DMS79 (cell line): ENCODE results near the gene C3orf52.
"Not testable (repeated sequence)": the region's sequence is repeated elsewhere in the genome, so short reads cannot be mapped to it uniquely, and the experiment has no call there.

Experiments used
- DNase-seq: peaks from one replicate; lab custom pipeline; 2025; lab: John Stamatoyannopoulos, UW

The C3orf52 gene

DNA sequence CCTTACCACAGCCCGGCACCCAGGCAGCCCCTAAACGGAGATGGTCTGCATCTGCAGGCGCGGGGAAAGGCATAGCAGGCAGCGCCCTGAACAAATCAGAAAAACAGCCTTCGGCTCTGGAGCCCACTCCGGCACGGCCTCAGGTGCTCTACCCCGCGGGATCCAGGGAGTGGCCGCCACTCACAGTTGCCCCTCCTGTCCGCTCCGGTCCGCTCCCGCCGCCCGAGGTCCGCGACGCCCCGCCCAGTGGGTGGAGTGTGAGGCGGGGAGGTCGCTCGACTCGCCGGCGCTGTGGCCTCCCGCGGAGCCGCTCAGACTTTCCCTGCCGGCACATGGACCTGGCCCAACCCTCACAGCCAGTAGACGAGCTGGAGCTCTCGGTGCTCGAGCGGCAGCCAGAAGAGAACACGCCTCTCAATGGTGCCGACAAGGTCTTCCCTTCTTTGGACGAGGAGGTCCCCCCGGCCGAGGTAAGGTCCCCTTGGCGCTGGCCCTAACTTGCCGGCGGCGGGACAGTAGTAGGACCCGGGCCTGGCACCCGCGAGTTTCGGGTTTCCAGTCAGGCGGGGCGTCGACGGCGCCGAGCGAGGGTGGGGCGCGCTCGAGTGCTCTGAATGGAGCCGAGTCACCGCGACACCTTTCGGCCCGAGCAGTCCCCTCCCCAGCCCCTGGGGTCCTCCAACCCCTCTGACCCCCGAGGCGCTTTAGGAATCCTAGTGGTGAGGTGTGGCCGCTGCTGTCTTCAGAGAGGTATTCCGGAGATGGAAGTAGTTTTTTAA, at the start of gene C3orf52:
C3orf52 (plus strand) TSS at position 314 of the 779 bp plus-strand sequence; CDS start at position 333, 19 bp downstream.
- DNase-seq: peak; percentile 25

DNA sequence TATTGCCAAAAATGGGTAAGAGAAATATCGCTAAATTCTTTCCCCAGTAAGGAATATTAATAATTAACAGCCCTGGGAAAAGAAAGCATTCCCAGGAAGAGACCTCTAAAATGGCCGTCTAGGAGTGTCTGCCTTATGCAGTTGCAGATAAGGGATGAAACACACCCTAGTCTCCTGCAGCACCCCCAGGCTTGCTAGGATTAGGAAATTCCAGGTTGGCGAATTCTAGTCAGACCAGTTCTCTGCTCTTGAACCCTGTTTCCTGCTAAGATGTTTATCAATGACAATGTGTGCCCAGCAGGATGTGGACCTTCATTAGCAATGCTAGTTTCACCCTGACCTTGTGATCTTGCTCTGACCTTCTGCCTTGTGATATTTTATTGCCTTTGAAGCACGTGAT, 49.0 kb upstream of the C3orf52 start:
- DNase-seq: not testable (repeated sequence)

DNA sequence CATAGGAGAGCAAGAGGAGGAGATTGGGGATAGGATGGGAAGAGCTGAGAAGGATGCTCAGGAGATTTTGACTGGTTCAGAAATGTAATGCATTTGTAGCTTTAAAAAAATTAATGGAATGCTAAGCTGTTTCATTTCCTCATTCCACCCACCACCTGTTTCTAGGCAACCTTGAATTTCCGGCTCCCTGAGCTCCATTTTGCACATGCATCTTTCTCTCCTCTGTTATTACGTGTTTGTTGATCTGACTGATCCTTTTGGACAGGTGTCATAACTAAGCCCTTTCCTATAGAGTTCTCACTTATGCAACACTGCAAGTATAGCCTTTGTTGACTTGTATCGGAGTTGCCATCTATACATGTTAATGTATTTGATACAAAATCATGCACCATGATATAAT, 47.3 kb upstream of the C3orf52 start:
- no peak for DNase-seq

GRCh38 chr3:112041321-112041720, 44.9 kb upstream of the C3orf52 start:
- no peak for DNase-seq

DNA sequence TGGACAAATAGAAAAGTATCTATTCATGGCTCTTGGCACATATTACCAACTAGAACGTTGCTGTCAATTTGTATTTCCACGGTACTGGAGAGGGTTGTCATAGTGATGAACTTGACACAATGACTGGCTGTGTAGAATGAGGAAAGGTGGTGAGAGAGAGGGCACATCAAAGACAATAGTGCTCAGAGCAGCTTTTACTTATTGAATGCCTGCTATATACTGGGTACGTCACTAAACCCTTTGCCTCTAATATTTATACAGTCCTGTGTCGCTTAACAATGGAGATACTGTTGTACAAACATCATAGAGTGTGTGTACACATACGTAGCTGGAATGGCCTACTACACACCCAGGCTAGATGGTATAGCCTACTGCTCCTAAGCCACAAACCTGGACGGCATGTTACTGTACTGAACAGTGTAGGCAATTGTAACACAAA, 43.3 kb upstream of the C3orf52 start:
- peak; percentile 6 for DNase-seq

GRCh38 chr3:112043621-112044201, 42.5 kb upstream of the C3orf52 start:
- DNase-seq: peak; percentile 68

GRCh38 chr3:112046599-112046998, 39.6 kb upstream of the C3orf52 start:
- DNase-seq: no peak

DNA sequence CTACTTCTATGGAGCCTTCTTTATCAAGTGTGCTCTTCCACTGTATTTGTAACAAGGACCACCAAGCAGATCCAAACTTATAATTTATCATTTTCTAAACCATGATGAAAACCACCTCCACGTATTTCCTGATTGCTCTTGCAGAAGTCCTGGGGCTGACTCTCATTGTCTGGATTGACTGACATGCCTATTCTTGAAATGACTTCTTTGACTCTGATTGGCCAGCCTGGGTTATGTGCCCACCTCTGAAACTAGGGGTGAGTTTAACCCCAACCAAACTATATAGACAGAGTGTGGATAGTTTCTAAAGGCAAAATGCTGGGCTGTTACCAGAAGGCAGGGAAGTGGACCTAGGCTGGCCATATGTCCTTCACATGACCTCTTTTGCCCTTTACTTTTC, 38.9 kb upstream of the C3orf52 start:
- DNase-seq: no peak

- DNase-seq: no peak
Observed at GRCh38 chr3:112048911-112049310, 37.3 kb upstream of the C3orf52 start.

DNA sequence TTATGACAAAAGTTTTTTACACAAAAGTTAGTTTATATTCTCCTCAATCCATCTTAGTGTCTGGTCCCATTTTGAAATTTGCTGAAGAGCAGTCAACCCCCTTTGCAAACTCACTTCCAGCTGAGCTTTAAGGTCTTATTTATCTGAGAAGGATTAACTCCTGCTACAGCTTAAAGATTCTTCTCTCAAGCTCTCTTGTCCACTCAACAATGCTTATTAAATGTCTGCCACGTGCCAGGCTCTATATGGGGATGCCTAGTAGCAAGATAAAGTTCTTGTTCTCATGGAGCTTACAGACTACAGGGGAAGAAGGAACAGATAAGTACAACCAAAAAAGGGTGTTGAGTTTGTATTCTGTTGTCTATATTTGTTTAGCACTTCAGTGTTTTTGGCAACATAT, 33.0 kb upstream of the C3orf52 start:
- DNase-seq: no peak

- DNase-seq: no peak
Observed at GRCh38 chr3:112056451-112056929, 29.7 kb upstream of the C3orf52 start.

- DNase-seq: no peak
Observed at GRCh38 chr3:112059497-112059896, 26.7 kb upstream of the C3orf52 start.

DNA sequence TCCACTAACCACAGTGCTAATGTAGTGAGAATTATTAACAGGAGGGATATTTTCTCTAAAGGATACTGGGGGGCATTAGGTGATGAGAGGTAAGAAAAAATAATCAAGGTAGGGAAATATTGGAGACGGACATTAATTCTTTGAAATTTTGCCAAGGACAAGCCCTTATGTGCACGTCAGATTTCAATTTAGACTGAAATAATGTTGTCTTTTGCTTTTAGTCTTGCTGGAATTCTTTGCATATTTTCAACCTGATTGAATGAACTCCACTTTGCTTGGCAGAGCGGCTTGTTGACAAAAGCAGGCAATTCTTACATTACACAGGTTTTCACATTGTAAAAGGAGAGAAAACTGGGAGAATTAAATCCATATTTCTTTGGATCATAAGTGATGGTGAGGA, 25.0 kb upstream of the C3orf52 start:
- no peak for DNase-seq

- not testable (repeated sequence) for DNase-seq
Observed at GRCh38 chr3:112072387-112073060, 13.7 kb upstream of the C3orf52 start.

- no peak for DNase-seq
Observed at GRCh38 chr3:112074006-112074405, 12.2 kb upstream of the C3orf52 start.

DNA sequence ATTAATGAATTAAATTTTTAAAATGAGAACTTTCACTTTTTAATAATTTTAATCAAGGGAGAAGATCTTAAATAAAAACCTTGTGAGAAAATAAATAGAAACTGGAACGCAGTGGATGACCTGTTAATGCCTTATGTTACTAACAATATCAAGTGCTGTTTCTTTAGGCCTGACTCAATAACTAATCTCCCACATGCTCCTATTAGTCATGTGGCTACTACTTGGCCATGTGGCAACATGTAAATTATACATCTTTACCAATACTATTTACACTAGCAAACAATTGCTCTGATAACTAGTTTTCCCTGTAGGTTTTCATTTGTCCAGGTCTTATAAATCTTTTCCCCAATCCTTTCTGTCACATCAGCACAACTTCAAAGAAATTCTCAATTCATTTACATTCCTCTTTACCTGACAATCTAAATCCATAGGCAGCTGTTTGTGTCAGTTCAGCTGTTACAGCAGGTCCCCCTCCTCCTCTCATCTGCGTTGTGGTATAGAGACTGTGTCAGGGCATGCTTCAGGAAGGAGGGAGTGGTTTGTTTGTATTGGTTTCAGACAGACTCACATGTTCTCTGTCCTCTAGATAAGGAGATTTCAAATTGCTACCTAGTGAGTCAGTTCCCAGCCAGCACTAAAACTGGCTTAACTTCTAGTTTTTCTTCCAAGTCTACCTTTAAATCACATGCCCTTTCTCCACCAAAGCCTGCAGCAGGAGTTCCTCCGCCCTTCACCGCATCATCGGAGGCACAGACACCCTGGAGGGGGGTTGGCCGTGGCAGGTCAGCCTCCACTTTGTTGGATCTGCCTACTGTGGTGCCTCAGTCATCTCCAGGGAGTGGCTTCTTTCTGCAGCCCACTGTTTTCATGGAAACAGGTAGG, 11.3 kb upstream of the C3orf52 start:
- DNase-seq: peak; percentile 14

GRCh38 chr3:112078125-112079083, 7.8 kb upstream of the C3orf52 start:
- DNase-seq: no peak

GRCh38 chr3:112083239-112083638, 3.0 kb upstream of the C3orf52 start:
- no peak for DNase-seq

DNA sequence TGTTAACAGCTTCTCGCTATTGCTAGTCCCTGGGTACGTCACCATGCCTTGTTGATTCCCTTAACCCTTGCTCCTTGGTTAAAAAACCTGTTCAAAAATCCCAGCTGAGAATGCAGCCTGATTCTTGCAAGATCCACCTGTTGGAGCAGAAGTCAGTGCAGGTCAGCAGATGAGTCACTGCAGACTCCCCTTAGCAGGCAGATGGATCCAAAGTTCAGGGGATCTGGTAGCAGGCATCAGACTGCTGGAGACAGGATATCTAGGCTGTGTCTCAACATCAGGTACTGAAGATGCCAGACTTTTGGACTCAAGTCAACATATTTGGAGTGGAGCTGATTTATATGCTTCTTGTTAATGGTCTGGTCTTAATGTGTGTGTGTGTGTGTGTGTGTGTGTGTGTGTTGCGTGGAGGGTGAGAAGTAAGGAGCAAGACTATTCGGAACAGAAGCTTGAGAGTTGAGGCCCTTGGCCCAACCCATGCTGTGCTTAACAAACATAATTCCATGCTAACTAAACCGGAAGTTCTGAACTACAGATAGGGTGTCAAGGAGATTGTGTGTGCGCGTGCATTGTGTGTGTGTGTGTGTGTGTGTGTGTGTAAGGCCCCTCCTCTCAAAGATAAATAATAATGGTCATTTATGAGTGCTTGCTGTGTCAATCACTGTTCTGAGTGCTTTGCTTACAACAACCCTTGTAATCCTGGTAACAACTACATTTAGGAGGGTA, 1.0 kb upstream of the C3orf52 start:
- DNase-seq: no peak

GRCh38 chr3:112085735-112086075, 484 bp upstream of the C3orf52 start:
- DNase-seq: no peak
